RWPE2 (cell line): ENCODE data around the gene INAFM2.

ENCODE experiments used
- ATAC-seq: fragments of 200-7000 bp; cut with Tn5 transposase; 3 replicates; pipeline ENCODE4 v1.9.1; 2021; ENCODE audit warnings: low read depth
- DNase-seq: peaks from one replicate; pipeline ENCODE4 v3.0.0-alpha.2; 2020; ENCODE audit warnings: low spot score
- H3K27ac ChIP-seq: fragments of 450-650 bp; 2 replicates; pipeline ENCODE4 v1.5.1; 2017; ENCODE audit warnings: mild to moderate bottlenecking; ENCODE audit not compliant: poor library complexity, severe bottlenecking
- H3K27me3 ChIP-seq: fragments of 250-450 bp; sonication (Bioruptor Pico); 2 replicates; pipeline ENCODE4 v1.5.1; 2021; ENCODE audit warnings: mild to moderate bottlenecking, moderate library complexity; ENCODE audit not compliant: insufficient read depth, poor library complexity, severe bottlenecking
- H3K36me3 ChIP-seq: fragments of 250-450 bp; sonication (Bioruptor Pico); 2 replicates; pipeline ENCODE4 v1.5.1; 2020; ENCODE audit warnings: low read depth, mild to moderate bottlenecking, moderate library complexity
- H3K4me1 ChIP-seq: fragments of 250-450 bp; sonication (Bioruptor Pico); 2 replicates; pipeline ENCODE4 v1.5.1; 2021; ENCODE audit warnings: mild to moderate bottlenecking, moderate library complexity; ENCODE audit not compliant: insufficient read depth, poor library complexity, severe bottlenecking
- H3K4me3 ChIP-seq: fragments of 250-450 bp; sonication (Bioruptor Pico); 2 replicates; pipeline ENCODE4 v1.5.1; 2021; ENCODE audit warnings: mild to moderate bottlenecking, moderate library complexity; ENCODE audit not compliant: severe bottlenecking
- H3K9me3 ChIP-seq: fragments of 250-450 bp; sonication (Bioruptor Pico); 2 replicates; pipeline ENCODE4 v1.5.1; 2021; ENCODE audit warnings: mild to moderate bottlenecking, moderate library complexity; ENCODE audit not compliant: severe bottlenecking
- TF ChIP-seq, protein P1 (sequence below): fragments of 450-650 bp; IDR thresholded peaks from one replicate; pipeline ENCODE4 v1.5.1; 2017; ENCODE audit warnings: mild to moderate bottlenecking, moderate library complexity; ENCODE audit not compliant: poor library complexity, severe bottlenecking

INAFM2 gene

GRCh38 chr15:40280260-40281056, 43.0 kb upstream of the INAFM2 start:
- DNase-seq, result no peak
- Histone ChIP-seq H3K36me3 (no peaks in the 10 kb centered on the region), H3K9me3 (no peaks in the 10 kb centered on the region), H3K27me3 (peaks cover 38% of the 10 kb centered on the region), H3K4me1 (no peaks in the 10 kb centered on the region), H3K27ac (no peak overlapping the region), H3K4me3 (no peak overlapping the region)
- ATAC-seq, result no peak
- TF ChIP-seq, protein P1, sequence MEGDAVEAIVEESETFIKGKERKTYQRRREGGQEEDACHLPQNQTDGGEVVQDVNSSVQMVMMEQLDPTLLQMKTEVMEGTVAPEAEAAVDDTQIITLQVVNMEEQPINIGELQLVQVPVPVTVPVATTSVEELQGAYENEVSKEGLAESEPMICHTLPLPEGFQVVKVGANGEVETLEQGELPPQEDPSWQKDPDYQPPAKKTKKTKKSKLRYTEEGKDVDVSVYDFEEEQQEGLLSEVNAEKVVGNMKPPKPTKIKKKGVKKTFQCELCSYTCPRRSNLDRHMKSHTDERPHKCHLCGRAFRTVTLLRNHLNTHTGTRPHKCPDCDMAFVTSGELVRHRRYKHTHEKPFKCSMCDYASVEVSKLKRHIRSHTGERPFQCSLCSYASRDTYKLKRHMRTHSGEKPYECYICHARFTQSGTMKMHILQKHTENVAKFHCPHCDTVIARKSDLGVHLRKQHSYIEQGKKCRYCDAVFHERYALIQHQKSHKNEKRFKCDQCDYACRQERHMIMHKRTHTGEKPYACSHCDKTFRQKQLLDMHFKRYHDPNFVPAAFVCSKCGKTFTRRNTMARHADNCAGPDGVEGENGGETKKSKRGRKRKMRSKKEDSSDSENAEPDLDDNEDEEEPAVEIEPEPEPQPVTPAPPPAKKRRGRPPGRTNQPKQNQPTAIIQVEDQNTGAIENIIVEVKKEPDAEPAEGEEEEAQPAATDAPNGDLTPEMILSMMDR, result no peak

- DNase-seq (no peak), ATAC-seq (no peak)
- Histone ChIP-seq H3K27ac (no peak overlapping the region), H3K36me3 (no peaks in the 10 kb centered on the region), H3K4me1 (no peaks in the 10 kb centered on the region), H3K27me3 (peaks cover 38% of the 10 kb centered on the region), H3K4me3 (no peak overlapping the region), H3K9me3 (no peaks in the 10 kb centered on the region)
- TF ChIP-seq, protein P1, result no peak
Observed at GRCh38 chr15:40281057-40281800, 42.3 kb upstream of the INAFM2 start.

- TF ChIP-seq, protein P1, result no peak
- Histone ChIP-seq H3K4me3 (peak overlapping the region; percentile 28), H3K27me3 (peaks cover 38% of the 10 kb centered on the region)
Observed at GRCh38 chr15:40281801-40282146, 41.7 kb upstream of the INAFM2 start.

GRCh38 chr15:40282147-40282868, 41.2 kb upstream of the INAFM2 start:
- Histone ChIP-seq H3K9me3 (no peaks in the 10 kb centered on the region), H3K27me3 (peaks cover 38% of the 10 kb centered on the region), H3K36me3 (no peaks in the 10 kb centered on the region), H3K27ac (no peak overlapping the region), H3K4me1 (no peaks in the 10 kb centered on the region), H3K4me3 (peak overlapping the region; percentile 28)
- TF ChIP-seq, protein P1, result peak; percentile 86
- DNase-seq (no peak), ATAC-seq (peak; percentile 48)

More at GRCh38 chr15:40281801-40282146, 41.7 kb upstream of the INAFM2 start:
- Histone ChIP-seq H3K27ac (no peak overlapping the region), H3K4me1 (no peaks in the 10 kb centered on the region), H3K9me3 (no peaks in the 10 kb centered on the region), H3K36me3 (no peaks in the 10 kb centered on the region)
- DNase-seq, result no peak
- no peak; the same call in 2 of the 3 replicates for ATAC-seq
